Keratinocyte (primary cell): ENCODE measurements around the gene TRIM38. TPM values are rescaled to one million over a fixed set of nuclear protein-coding genes. Genes with fewer than 3 reads are reported as not detected.
A peak's percentile ranks its signal among the peaks of the same experiment; 100 is the strongest.

Experiments used
- DNase-seq: peaks from one replicate; pipeline ENCODE4 v3.0.0-alpha.2; 2011; ENCODE audit warnings: low read depth, missing footprints, low spot score
- FAIRE-seq: peaks from 2 replicates; lab custom pipeline; 2011; peaks lifted over from hg19 to GRCh38; lab: Jason Lieb, UNC
- H2AFZ ChIP-seq: 2 replicates; pipeline ENCODE4 v1.6.0; 2012; ENCODE audit warnings: low read length, control low read depth, inconsistent platforms; ENCODE audit not compliant: control insufficient read depth
- H3K27ac ChIP-seq: 2 replicates; pipeline ENCODE4 v1.5.1; 2011; ENCODE audit warnings: low read length; ENCODE audit not compliant: control insufficient read depth, insufficient read depth
- H3K27me3 ChIP-seq: 3 replicates; pipeline ENCODE4 v1.6.0; 2011; ENCODE audit warnings: low read length; ENCODE audit not compliant: control insufficient read depth, insufficient read depth; ENCODE audit errors: extremely low read depth
- H3K36me3 ChIP-seq, 2 experiments: 2 replicates in 1 of 2; 3 replicates in 1 of 2; pipeline ENCODE4 v1.5.1; 2011; ENCODE audit warnings: low read length in 2 of 2, mild to moderate bottlenecking in 1 of 2; ENCODE audit not compliant: control insufficient read depth in 2 of 2, insufficient read depth in 2 of 2; ENCODE audit errors: extremely low read depth in 1 of 2
- H3K4me1 ChIP-seq: 3 replicates; pipeline ENCODE4 v1.5.1; 2011; ENCODE audit warnings: low read length; ENCODE audit not compliant: control insufficient read depth, insufficient read depth; ENCODE audit errors: extremely low read depth
- H3K4me2 ChIP-seq: 3 replicates; pipeline ENCODE4 v1.6.0; 2011; ENCODE audit warnings: low read depth, low read length; ENCODE audit not compliant: control insufficient read depth, insufficient read depth; ENCODE audit errors: extremely low read depth
- H3K4me3 ChIP-seq, 3 experiments: fragments of 200-600 bp in 1 of 3; sonication (generic) in 1 of 3; 2 replicates in 2 of 3; 3 replicates in 1 of 3; pipeline ENCODE4 v1.5.1; 2011 to 2016; ENCODE audit warnings: low read length in 3 of 3, mild to moderate bottlenecking in 3 of 3, control low read depth in 2 of 3, inconsistent platforms in 1 of 3, low read depth in 1 of 3, mixed read lengths in 1 of 3, mixed run types in 1 of 3, moderate library complexity in 1 of 3; ENCODE audit not compliant: control insufficient read depth in 2 of 3, insufficient read depth in 2 of 3; ENCODE audit errors: extremely low read depth in 1 of 3
- H3K79me2 ChIP-seq: 2 replicates; pipeline ENCODE4 v1.6.0; 2012; ENCODE audit warnings: low read length; ENCODE audit not compliant: control insufficient read depth, insufficient read depth
- H3K9ac ChIP-seq: 3 replicates; pipeline ENCODE4 v1.6.0; 2011; ENCODE audit warnings: low read length; ENCODE audit not compliant: control insufficient read depth, insufficient read depth; ENCODE audit errors: extremely low read depth
- H3K9me1 ChIP-seq: 3 replicates; pipeline ENCODE4 v1.6.0; 2011; ENCODE audit warnings: low read length; ENCODE audit not compliant: control insufficient read depth, insufficient read depth; ENCODE audit errors: extremely low read depth
- H3K9me3 ChIP-seq: 2 replicates; pipeline ENCODE4 v1.5.1; 2012; ENCODE audit warnings: low read depth, low read length; ENCODE audit not compliant: control insufficient read depth
- H4K20me1 ChIP-seq: 3 replicates; pipeline ENCODE4 v1.6.0; 2011; ENCODE audit warnings: low read length; ENCODE audit not compliant: control insufficient read depth, insufficient read depth; ENCODE audit errors: extremely low read depth
- EZH2 ChIP-seq: IDR thresholded peaks from one replicate; pipeline ENCODE4 v1.6.1; 2012; ENCODE audit warnings: inconsistent platforms, mild to moderate bottlenecking, low read length, moderate library complexity
- dilution Hi-C: fragments of 300-500 bp; cut with MboI; formaldehyde crosslinking; loops from one replicate; pipeline ENCODE4 v1.7.0; 2020; ENCODE audit warnings: low sequenced_read_pairs; ENCODE audit not compliant: extremely low pct_ligation_motif_present
- polyA plus RNA-seq, 5 experiments: library from polyadenylated mRNA; depleted of rRNA in 3 of 5; stranded (reverse) in 3 of 5; stranded (forward) in 1 of 5; unstranded in 1 of 5; fragments of >200 nt; gene quantifications; 1 replicate in 1 of 5; 2 replicates in 3 of 5; 3 replicates in 1 of 5; pipeline versions ENCODE4 v1.2.1 to v1.2.3, GENCODE V29; 2011 to 2012; ENCODE audit warnings: missing spikeins in 2 of 5, low read depth in 1 of 5, low replicate concordance in 1 of 5
- TF ChIP-seq, protein P1 (sequence below), 3 experiments: IDR thresholded peaks in 1 of 3; conservative IDR thresholded peaks in 1 of 3; optimal IDR thresholded peaks in 1 of 3; 2 replicates in 2 of 3; 3 replicates in 1 of 3; pipeline versions ENCODE3 to v1.5.1; 2011; ENCODE audit warnings: low read length in 3 of 3, mild to moderate bottlenecking in 3 of 3, moderate library complexity in 2 of 3, control low read depth in 1 of 3, inconsistent platforms in 1 of 3; ENCODE audit not compliant: insufficient read depth in 2 of 3; ENCODE audit errors: extremely low read depth in 1 of 3

TRIM38 gene
- polyA plus RNA-seq, 1 donor (not counting 4 experiments of a cell fraction or from before 2014, with no cell fraction given) = 7.8 TPM

DNA sequence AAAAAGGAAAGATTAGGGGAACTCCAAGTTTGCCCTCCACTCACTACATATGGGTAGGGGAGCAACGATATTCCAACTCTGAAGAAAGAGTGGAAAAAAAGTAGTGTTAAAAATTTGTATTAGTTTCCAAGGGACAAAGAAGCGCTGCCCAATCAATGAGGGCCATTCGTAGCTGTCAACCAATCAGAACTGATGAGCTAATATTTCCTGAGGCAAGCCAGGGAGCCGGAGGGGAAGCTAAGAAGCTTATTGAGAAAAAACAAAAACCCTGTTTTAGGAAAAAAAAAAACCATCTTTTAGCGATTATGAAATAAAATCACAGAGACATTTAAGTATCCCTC is 59.5 kb downstream of the TRIM38 start:
- FAIRE-seq (no peak), DNase-seq (no peak)
- no peaks in the 10 kb centered on the region for H4K20me1 ChIP-seq
- H3K36me3 ChIP-seq = no peaks in the 10 kb centered on the region
- H3K27ac ChIP-seq = peak overlapping the region; percentile 96
- H3K9me1 ChIP-seq = no peaks in the 10 kb centered on the region
- H3K9ac ChIP-seq = peak overlapping the region; percentile 87
- peak overlapping the region; percentile 84 for H3K4me2 ChIP-seq
- no peaks in the 10 kb centered on the region for H3K27me3 ChIP-seq
- H3K79me2 ChIP-seq = no peaks in the 10 kb centered on the region
- no peaks in the 10 kb centered on the region for H3K9me3 ChIP-seq
- H2AFZ ChIP-seq = no peak overlapping the region
- peaks cover 31% of the 10 kb centered on the region for H3K4me1 ChIP-seq
- no peak for TF ChIP-seq EZH2
- TF ChIP-seq, protein P1, sequence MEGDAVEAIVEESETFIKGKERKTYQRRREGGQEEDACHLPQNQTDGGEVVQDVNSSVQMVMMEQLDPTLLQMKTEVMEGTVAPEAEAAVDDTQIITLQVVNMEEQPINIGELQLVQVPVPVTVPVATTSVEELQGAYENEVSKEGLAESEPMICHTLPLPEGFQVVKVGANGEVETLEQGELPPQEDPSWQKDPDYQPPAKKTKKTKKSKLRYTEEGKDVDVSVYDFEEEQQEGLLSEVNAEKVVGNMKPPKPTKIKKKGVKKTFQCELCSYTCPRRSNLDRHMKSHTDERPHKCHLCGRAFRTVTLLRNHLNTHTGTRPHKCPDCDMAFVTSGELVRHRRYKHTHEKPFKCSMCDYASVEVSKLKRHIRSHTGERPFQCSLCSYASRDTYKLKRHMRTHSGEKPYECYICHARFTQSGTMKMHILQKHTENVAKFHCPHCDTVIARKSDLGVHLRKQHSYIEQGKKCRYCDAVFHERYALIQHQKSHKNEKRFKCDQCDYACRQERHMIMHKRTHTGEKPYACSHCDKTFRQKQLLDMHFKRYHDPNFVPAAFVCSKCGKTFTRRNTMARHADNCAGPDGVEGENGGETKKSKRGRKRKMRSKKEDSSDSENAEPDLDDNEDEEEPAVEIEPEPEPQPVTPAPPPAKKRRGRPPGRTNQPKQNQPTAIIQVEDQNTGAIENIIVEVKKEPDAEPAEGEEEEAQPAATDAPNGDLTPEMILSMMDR (optimal IDR thresholded peaks at IDR 0.05 in 1 of 3, IDR thresholded peaks at IDR 0.05 in 1 of 3, conservative IDR thresholded peaks at IDR 0.05 in 1 of 3; ENCODE audit: extremely low read depth in 1 of 3, insufficient read depth in 2 of 3, low read length in 3 of 3) = no peak
- peak overlapping the region; percentile 40 to 80 (median 67) for H3K4me3 ChIP-seq
- dilution Hi-C loops = no loop called here

DNA sequence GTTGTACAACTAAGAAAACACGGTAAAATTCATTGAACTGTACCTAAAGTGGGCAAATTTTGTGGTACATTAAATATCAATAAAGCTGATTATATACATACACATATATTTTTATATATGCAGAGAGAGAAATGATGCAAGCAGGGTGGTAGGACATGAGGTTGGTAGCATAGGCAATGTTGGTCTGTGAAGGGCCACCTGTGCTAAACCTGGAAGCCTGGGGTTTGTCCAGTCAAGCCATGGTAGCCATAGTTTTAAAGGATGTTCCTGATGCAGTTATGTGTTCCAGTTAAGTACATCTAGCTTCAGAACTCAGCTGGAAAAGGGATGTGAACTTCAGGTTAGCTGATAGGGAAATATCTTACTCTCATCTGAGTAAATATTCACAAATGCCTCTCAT is 60.1 kb downstream of the TRIM38 start:
- FAIRE-seq = no peak
- no peak overlapping the region for H3K9ac ChIP-seq
- no peak overlapping the region for H3K27ac ChIP-seq
- H4K20me1 ChIP-seq = no peaks in the 10 kb centered on the region
- no peaks in the 10 kb centered on the region for H3K79me2 ChIP-seq
- no peak for DNase-seq
- dilution Hi-C loops = no loop called here
- no peaks in the 10 kb centered on the region for H3K27me3 ChIP-seq
- no peak for TF ChIP-seq EZH2
- TF ChIP-seq, protein P1 (optimal IDR thresholded peaks at IDR 0.05 in 1 of 3, IDR thresholded peaks at IDR 0.05 in 1 of 3, conservative IDR thresholded peaks at IDR 0.05 in 1 of 3; ENCODE audit: extremely low read depth in 1 of 3, insufficient read depth in 2 of 3, low read length in 3 of 3) = no peak
- no peak overlapping the region for H2AFZ ChIP-seq
- H3K4me3 ChIP-seq = no peak overlapping the region
- peaks cover 32% of the 10 kb centered on the region for H3K4me1 ChIP-seq
- no peaks in the 10 kb centered on the region for H3K36me3 ChIP-seq
- no peaks in the 10 kb centered on the region for H3K9me1 ChIP-seq
- H3K4me2 ChIP-seq = no peak overlapping the region
- H3K9me3 ChIP-seq = no peaks in the 10 kb centered on the region
